GM18951 (cell line): ENCODE data around the gene TPPP.
A peak's percentile ranks its signal among the peaks of the same experiment; 100 is the strongest.

Experiments used
- POLR2A ChIP-seq: IDR thresholded peaks from 4 replicates; pipeline ENCODE4 v1.6.1; 2011; ENCODE audit warnings: mild to moderate bottlenecking; ENCODE audit not compliant: insufficient read length, insufficient read depth; ENCODE audit errors: extremely low read depth
- in situ Hi-C: fragments of 300-500 bp; cut with MboI; formaldehyde crosslinking; loops from one replicate; pipeline ENCODE4 v1.12.0; 2022; ENCODE audit warnings: low sequenced_read_pairs, mixed read lengths, inconsistent platforms; ENCODE audit not compliant: unreplicated experiment

Gene TPPP

DNA sequence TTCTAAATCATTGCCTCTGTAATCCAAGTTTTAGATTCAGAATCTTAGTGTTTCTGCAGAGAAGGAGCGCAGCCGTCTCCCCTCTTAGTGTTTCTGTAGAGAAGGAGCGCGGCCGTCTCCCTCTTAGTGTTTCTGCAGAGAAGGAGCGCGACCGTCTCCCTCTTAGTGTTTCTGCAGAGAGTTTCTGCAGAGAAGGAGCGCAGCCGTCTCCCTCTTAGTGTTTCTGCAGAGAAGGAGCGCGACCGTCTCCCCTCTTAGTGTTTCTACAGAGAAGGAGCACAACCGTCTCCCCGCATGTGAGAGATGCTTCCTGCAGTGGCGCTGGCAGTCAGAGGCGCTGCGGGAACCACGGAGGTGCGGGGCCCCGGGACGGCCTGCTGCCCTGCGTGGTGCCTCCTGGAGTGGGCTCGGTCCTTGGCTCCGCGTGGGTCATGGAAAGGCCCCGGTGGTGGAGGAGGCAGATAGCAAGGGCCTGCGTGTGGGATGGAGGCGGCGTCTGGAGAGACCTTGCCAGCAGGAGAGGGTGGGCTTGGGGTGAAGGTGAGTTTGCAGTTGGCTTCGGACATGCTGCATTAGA is 70.1 kb downstream of the TPPP start:
- in situ Hi-C loops = no loop called here

DNA sequence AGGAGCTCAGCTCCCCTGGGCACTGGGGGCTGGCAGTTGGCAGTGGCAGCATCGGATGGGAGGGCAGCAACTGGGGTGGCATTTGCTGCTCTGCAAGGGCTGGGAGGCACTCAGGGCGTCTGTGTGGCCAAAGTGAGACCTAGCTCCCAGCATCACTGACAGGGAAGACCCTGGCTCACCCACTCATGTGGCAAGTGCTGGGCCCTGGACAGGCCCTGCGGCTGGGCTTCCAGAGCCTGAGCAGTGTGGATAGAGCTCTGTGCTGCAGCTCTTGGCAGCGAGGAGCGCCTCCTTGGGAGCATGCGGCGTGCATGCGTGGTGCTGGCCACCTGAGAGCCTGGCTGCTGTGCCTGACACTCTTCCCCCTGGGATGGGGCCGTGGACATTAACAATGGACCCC is 70.8 kb downstream of the TPPP start:
- TF ChIP-seq POLR2A = no peak
- in situ Hi-C loops = no loop called here

More for the DNA sequence above, 70.1 kb downstream of the TPPP start:
- TF ChIP-seq POLR2A = no peak

DNA sequence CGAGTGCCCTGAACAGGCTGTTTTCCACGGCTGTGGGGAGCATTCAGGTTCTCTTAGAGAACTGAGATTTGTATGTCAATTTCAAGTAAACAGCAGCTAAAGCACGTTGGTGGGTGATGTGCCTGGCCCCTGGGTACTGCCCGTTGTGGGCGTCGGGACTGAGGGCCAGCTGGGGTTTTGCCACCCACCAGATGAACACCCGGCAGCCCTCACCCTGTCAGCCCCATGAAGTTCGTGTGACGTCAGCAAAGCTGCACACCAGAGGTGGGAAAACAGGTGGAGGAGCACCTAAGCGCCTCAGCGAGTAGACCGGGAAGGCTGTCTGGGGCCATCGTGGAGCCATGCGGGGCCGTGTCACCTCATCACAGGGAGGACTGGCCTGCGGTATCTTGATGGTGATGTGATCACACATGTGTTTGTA is 71.8 kb downstream of the TPPP start:
- in situ Hi-C loops = no loop called here
- no peak for TF ChIP-seq POLR2A

DNA sequence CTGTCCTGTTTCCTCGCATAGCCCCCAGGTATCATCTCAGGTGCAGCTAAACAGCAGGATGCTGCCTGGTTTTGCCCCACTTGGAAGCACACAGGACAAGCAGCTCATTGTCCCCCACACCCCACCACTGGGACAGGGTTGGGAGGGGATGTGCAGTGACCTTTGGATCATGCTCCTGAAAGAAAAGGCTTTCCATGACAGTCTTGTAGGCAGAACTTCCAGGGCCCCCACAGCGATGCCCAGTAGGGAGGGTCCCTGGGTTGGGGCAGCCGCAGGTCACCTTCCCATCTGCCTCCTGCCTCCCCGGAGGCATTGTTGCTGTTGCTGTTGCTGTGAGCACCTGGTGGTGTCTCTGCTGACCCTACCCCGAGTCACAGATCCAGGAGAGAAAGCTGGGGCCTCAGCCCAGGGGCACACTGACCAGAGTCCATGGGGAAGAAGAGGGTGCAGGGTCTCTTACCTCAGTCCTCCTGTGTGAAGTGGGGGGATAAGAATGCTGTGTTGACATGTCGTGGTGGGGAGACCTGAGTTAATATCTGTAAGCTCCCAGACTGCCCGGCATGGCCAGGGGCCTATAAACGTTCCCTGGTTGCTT is 72.5 kb downstream of the TPPP start:
- in situ Hi-C loops = no loop called here
- no peak for TF ChIP-seq POLR2A

DNA sequence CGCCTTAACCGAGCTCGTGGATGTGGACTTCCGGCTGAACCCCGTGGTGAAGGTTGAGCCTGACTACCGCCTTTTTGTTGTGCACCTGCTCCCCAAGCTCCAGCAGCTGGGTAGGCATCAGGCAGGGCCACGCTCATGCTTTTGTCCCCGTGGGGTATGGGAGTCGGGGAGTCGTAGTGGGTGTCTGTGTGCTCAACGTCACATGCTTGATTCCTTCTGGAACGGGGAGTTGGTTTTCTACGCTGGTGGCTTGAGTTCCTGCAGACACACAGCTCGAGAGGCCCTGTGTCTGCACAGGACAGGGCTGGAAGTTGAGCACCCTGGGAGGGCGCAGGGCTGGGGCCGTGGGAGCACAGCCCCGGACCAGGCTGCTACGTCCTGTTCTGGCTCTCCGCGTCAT is 73.0 kb downstream of the TPPP start:
- in situ Hi-C loops = no loop called here
- TF ChIP-seq POLR2A = no peak

DNA sequence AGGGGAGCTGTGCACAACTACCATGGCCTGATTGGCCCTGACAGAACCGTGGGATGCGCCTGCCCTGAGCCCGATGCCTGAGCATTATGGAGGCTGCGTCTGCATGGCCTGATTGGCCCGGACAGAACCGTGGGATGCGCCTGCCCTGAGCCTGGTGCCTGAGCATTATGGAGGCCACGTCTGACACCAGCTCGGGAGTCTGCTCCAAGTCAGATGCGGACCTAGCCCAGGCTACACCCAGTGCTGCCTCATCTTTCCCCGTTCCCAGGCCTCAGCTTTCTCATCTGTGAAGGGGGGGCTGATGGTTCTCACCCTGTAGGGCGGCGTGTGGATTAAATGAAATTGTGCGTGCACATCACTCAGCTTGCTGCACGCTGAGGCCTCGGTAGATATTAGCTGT is 73.7 kb downstream of the TPPP start:
- TF ChIP-seq POLR2A = no peak
- in situ Hi-C loops = no loop called here

DNA sequence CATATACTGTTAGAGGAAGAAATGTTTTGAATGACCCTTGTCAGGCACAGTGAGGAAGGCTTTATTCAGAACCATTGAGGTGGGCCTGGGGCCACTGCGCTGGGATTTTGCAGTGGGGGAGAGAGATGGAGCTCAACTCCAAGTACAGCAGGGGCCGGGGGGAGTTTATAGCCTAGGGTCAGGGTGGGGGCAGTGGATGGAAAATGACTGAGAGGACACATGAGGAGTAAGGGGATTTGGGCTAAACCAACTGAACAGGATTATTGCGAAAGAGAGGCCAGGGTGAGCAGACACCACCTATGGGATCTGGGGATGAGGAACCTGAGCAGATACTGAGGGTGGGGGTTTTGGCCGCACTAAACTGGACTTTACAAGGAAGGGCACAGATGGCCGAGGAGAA is 74.7 kb downstream of the TPPP start:
- no peak for TF ChIP-seq POLR2A
- in situ Hi-C loops = no loop called here

DNA sequence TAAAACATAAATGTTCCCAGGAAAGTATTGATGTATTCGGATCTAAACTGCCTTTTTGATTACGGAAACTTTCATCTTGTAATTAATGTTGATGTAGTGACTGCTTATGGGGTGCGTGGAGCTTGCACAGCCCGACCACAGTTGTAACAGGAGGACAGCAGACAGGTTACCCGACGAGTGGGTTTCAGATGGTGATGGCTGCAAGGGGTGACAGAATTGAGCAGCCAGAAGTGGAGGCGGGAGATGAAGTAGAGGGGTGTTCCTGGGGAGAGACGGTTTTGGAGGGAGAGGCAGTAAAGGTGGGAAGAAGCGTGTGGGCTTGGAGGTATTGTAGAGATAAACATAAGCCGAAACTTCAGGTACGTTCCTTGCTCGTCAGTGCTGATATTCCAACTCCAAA is 75.3 kb downstream of the TPPP start:
- in situ Hi-C loops = no loop called here
- no peak for TF ChIP-seq POLR2A

DNA sequence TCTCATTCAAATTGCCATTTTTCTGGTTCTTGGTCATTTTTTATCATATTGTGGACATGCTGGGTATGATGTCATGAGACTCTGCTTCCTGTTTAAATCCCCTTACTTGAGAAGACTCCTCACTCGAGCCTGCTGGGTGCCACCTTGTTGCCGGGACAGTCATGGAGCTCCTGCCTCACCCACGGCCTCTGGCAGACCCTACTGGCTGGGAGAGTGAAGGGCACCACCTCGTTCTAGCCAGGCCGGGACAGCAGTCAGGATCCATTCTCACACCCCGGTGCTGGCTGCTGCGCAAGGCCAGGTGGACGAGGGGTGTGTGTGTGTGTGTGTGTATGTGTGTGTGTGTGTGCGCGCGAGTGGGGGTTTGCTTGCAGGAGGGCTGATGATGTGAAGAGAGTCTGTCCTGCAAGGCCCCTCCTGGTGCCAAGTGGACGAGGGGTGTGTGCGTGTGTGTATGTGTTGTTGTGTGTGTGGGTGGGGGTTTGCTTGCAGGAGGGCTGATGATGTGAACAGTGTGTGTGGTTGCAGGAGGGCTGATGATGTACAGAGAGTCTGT is 76.6 kb downstream of the TPPP start:
- TF ChIP-seq POLR2A = no peak
- in situ Hi-C loops = no loop called here

DNA sequence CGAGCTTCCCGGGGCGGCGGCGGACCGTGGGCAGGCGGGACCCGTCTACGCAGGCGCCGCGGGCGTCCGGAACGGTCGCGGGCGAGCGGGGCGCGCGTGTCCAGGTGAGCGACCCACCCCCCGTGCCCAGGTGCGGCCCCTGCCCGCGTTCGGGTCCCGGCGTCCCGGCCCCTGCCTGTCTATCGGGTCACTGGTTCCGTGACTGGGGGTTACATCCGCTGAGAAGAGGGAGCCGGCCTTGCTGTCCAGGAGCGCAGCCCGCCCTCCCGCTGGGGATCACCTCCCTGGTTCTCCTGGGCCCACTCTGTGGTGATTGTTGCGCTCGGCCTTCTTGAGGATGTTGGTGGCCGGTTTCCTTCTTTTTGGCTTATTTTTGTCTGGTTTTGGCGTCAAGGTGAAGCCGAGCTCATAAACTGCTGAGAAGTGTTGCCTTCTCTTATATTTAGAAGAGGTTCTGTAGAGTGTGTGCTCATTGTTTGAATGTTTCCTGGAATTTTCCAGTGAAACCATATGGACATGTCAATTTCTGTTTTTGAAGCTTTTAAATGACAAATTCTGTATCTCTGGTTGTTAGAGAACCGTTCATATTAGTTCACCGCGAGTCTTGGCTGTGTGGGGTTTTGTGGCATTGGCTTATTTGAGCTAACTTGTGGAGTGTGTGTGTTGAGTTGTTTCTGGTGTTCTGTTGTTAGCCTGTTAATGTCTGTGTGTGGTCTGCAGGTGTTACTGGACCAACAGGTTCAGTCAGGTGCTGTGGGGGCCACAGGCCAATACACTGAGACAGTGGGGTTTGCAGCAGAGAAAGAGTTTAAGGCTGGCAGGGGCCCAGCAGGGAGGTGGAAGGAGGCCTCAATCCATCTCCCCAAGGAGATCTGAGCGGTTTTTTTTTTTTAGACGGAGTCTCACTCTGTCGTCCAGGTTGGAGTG is 80.4 kb downstream of the TPPP start:
- in situ Hi-C loops = no loop called here
- no peak for TF ChIP-seq POLR2A

DNA sequence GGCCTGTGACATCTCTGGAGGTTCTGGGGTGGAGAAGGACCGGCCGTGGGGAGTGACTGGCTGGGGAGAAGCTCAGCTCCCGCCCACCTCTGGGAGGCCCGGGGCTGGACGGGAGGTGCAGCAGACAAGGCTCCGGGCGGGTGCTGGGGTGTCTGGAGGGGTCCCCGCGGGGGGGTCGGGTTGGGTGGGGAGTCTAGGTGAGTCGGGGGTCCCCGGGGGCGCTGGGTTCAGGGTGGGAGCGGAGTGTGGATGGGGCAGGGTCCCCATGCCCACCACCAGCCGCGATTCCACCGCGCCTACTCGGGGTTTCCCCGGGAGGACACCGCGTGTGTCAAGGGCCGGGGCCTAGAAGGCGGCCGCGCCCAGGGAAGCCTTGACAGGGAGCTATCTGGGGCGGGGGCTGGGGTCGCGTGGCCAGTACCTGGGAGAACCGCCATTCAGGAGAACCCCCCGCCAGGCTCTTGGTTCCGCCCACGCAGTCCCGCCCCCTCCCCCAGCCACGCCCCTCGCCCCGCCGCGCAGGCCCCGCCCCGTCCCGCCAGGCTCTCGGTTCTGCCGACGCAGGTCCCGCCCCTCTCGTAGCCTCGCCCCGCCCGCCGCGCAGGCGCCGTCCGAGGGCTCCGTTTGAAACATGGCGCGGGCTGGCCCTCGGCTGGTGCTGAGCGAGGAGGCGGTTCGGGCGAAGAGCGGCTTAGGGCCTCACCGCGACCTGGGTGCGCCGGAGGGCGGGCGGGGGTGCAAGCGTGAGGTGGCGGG is 81.2 kb downstream of the TPPP start, which contains the start of gene CEP72:
CEP72 (plus strand) TSS at position 610 of the 756 bp plus-strand sequence; CDS start at position 632, 22 bp downstream.
- TF ChIP-seq POLR2A = peak; percentile 77
- in situ Hi-C loops = no loop called here

DNA sequence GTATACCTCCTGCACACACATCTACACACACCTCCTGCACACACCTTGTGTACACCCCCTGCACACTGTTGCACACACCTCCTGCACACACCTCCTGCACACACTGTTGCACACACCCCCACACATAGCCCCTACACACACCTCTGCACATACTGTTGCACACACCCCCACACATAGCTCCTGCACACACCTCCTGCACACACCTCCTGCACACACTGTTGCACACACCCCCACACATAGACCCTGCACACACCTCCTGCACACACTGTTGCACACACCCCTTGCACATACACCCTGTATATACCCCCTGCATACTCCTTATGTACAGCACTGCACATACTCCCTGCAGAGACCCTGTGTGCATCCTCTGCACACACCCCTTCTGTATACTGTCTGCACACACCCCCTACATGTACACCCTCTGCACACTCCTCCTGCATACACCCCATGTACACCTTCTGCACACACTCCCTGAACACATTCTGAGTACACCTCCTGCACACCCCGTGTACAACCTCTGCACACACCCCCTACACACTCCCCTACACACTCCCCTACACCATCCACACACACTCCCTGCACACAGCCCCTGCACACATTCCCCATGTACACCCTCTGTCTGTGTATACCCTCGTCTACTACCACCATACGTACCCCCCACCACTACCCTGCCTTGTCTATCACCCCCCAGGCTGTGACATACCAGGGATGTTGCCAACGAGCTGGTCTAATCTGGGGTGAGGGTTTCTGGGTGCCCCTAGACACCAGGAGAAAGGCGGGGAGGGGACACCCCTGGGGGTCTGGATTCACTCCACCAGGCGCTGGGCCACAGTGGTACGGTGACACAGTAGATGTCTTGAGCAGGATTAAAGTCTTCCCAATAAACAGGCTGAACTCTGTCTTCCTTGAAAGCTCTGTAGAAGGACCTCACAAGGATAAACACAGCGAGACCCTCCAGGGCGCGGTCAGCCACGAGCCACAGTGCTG is 82.1 kb downstream of the TPPP start:
- in situ Hi-C loops = no loop called here
- TF ChIP-seq POLR2A = no peak
